TTC549 (cell line): ENCODE results near the gene ASB7.
"Not testable (repeated sequence)": the region's sequence is repeated elsewhere in the genome, so short reads cannot be mapped to it uniquely, and the experiment has no call there.

Experiments used
- FAIRE-seq: peaks from 2 replicates; lab custom pipeline; 2012; peaks lifted over from hg19 to GRCh38; lab: Jason Lieb, UNC

The ASB7 gene, protein sequence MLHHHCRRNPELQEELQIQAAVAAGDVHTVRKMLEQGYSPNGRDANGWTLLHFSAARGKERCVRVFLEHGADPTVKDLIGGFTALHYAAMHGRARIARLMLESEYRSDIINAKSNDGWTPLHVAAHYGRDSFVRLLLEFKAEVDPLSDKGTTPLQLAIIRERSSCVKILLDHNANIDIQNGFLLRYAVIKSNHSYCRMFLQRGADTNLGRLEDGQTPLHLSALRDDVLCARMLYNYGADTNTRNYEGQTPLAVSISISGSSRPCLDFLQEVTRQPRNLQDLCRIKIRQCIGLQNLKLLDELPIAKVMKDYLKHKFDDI

DNA sequence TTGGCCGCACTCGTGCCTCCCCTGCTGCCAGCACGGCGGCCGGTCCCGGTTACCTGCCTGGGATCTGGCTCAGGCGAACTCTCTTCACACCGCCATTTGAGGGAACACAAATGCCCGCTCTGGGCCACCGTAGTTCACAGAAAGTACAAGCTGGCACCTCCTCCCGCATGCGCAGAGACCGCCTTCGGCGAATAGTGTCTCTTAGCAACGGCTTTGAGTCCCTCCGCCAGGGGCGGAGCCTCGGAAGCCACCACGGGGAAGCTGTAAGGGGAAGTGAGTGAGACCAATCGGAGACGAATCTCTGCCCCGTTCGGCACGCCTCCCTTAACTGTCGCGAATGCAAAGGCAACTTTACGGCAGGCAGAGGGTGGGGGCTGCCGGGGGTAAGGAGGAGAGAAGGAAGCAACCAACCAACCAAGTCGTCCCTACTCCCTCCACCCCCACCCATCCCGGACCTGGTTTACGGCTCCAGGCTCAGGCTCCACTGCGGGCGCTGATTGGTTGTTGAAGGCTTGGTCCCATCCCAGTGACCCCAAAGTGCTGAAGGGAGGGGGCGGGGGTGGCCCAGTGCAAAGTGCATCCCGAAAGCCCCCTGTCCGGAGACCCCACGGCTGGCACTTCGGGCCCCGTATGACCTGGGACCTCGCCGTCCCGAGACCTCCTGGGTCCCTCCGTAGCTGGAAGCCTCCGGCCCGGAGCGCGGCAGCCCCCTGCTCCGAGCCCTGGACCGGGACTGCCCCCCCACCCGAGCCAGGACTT is at the start of gene ASB7, which contains the start of gene LINS1:
Gene ASB7 (plus strand): TSS at position 526 of the 759 bp plus-strand sequence. CDS start 9,628 bp downstream, outside the sequence.
Gene LINS1 (minus strand): TSS at position 121 of the 759 bp plus-strand sequence. CDS start 21,342 bp downstream, outside the sequence.
- peak; percentile 94 for FAIRE-seq

DNA sequence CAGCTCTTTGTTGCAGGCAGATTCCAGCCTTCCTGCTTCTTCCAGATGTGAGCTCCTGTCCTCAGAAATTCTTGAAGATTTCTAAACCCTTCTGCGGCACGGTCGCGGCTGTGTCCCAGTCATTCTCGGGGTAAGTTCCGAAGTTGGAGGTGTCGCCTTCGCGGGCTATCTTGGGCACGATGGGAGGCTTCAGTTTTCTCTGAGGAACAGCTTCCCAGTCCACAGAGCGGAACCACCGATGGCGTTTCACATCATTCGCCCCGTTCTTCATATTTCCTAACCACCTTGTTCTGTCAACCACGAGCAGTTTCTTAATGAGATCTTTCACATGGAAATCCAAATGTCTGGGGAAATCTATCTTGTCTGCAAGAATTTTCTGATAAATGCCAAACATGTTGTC is 48.9 kb upstream of the ASB7 start:
- no peak for FAIRE-seq

GRCh38 chr15:100558771-100559254 is 43.6 kb upstream of the ASB7 start:
- no peak for FAIRE-seq

- FAIRE-seq: no peak
Observed at GRCh38 chr15:100559330-100559729, 43.1 kb upstream of the ASB7 start.

- no peak for FAIRE-seq
Observed at GRCh38 chr15:100560323-100560722, 42.1 kb upstream of the ASB7 start.

DNA sequence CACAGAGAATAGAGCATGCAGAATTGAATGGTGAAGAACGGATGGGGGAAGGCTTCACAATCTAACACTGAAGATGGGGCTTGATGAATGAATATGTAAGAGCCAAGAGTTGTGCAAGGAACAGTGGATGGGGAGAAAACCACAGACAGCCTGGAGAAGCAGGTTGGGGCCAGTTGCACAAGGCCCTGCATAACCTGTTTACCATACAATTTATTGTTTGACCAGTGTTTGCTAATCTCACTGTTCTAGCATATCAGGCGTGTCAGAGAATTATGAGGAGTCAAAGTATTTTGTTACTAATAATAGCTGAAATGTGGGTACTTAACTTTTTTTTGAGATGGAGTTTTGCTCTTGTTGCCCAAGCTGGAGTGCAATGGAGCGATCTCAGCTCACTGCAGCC is 36.8 kb upstream of the ASB7 start:
- FAIRE-seq: no peak

- no peak for FAIRE-seq
Observed at GRCh38 chr15:100566850-100567628, 35.4 kb upstream of the ASB7 start.

DNA sequence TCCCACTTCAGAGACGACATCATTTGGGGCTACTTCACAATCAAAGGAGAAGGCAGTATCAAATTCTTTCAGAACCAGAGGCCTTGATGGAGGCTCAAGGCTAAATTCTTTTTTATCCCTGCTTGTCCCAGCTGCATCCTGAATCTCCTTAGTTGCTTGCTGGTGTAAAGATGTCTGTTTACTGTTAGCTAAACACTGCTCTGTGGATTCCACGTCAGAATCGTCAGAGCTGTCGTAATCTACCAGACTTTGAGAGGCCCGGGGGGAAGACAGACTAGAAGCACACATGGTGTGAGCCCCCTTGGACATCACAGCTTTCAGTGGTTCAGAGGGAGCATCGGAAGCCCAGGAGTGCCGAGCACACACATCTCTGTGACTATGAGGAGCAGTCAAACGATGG is 33.0 kb upstream of the ASB7 start:
- no peak for FAIRE-seq

- no peak for FAIRE-seq
Observed at GRCh38 chr15:100570275-100570674, 32.1 kb upstream of the ASB7 start.

GRCh38 chr15:100570735-100571313 is 31.6 kb upstream of the ASB7 start:
- no peak for FAIRE-seq

DNA sequence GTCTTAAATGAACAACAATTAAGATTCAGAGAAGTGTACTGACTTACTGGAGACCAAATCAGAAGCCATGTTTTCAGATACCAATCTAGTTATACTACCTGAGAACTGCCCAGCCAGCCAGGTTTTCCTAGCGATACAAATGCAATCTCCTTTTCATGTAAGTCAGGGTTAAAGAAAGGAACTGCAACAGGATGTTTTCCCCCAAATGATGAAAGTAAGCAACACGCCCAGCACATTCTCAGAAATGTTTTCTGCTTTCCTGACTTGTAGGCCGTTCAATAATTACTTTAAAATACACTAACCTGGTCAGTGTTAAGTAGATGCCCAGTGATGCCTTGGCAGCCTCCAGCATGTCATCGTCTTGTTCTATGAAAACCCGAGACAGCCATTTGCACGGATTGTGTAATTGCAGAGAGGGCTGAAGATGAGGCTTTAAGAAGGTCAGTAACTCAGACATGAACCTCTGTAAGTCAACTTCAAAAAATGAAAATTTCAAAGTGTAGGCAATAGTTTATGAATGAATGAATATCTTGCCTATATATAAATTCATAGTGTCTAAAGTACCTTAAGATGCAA is 30.7 kb upstream of the ASB7 start:
- FAIRE-seq: no peak

- FAIRE-seq: peak; percentile 65
Observed at GRCh38 chr15:100572362-100572983, 29.9 kb upstream of the ASB7 start.

DNA sequence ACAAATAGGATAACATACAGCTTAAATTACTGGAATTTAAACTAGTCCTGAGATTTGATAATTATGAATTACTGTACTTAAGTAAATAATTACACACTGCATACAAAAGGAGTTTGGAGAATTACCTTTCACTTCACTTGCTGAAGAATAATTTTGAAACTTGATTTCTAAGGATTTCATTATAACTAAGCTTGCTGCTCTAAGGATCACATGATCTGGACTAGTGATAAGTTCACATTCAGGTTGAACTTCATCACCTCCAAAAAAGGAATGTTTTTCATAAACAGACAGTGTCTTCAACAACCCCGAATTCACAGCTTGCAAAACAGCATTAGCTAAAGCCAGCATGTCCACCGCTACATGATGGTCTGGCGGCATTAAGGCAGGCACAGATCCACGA is 28.9 kb upstream of the ASB7 start:
- no peak for FAIRE-seq

DNA sequence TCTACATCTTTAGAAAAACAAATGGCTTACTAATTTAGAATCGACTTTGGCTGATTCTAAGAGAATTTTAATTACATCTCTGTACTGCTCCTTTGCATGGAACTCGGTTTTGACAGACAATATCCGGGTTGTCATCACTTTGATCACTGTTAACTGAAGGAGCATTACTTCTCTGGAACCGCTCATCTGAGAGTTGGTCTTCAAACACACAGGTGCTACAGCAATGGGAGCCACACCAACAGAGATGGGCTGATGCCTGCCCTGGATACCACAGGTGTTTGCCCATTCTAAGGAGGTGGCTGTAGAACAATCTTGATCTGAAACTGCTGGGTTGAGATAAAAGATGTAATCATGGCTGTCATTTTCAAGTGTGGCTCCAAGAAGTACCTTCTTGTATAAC is 22.0 kb upstream of the ASB7 start:
- no peak for FAIRE-seq

- FAIRE-seq: no peak
Observed at GRCh38 chr15:100588638-100589242, 13.6 kb upstream of the ASB7 start.

GRCh38 chr15:100591163-100591562 is 11.2 kb upstream of the ASB7 start:
- not testable (repeated sequence) for FAIRE-seq

DNA sequence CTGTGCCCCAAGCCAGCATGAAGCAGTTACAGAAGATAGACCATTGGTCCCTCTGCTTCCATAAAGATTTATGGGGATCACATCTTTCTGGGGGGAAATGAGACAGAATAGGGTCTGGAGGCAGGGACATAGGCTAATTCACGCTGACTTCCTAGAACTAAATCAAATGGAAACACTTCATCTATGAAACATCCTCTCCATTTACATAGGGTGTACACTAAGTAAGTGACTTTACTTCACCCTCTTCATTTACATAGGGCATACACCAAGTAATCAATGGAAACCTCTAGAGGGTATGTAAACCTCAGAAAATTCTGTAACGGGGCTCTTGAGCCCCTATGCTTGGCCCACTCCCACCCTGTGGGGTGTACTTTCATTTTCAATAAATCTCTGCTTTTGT is 10.6 kb upstream of the ASB7 start:
- FAIRE-seq: no peak

DNA sequence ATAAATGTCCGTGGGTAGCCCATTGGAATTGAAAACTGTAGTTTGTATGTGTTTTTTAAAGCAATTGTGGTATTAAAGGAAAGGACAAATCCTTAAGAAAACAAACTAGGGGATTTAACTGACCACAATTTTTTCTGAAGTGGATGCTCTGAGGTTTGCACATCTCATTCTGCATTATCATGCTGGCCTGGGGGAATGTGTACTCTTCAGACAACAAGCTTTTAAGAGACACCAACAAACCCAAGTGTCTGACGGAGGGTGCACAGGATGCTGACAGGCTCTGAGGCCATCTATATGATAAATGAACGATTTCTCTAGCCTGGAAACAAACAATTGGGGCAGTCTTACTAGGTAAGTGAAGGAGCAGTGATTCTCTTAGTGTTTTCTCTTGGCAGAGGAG is 9.5 kb upstream of the ASB7 start:
- no peak for FAIRE-seq

DNA sequence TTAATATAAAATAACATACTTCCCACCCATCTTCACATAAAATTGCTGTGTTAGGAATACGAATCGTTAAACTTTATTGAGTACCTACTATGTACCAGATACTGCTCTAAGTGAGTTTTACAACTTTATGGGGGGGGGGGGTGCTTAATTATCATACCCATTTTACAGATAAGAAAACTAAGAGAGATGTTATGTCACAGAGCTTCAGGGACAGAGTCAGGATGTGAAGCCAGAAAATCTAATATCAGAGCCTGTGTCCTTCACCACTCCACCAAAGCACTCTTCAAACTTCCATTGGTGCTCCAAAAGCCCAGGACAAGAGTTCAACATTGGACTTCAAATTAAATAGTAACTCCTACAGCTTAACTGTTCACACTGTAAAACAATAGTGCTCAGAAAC is 9.0 kb upstream of the ASB7 start:
- FAIRE-seq: no peak

DNA sequence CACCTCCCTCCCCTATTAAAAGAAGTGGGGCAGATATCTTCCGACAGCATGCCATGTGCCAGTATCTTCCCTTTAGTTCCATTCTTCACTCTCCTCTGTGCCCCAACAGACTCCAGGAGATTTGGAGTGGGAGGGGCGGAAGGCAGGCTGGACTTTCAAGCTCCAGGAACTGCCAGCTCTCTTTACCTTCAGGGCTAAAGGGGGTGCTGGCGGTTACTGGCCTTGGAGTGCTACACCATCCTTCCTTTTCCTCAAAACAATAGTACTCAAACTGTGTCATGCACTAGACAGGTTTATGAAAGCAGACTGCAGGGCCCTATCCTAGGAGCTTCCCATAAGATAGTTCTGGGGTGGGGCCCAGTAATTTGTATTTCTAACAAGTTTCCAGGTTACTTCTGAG is 6.4 kb upstream of the ASB7 start:
- no peak for FAIRE-seq

GRCh38 chr15:100596792-100597191 is 5.6 kb upstream of the ASB7 start:
- FAIRE-seq: no peak
